K562 (cell line): Measurements from ENCODE around the gene CD151. TPM values are rescaled to one million over a fixed set of nuclear protein-coding genes. Genes with fewer than 3 reads are reported as not detected.
A peak's percentile ranks its signal among the peaks of the same experiment; 100 is the strongest.

Source experiments
- ATAC-seq: fragments of 200-7000 bp; cut with Tn5 transposase; 3 replicates; pipeline ENCODE4 v1.9.1; 2020; ENCODE audit warnings: moderate library complexity
- BruUV-seq: library from RNA; stranded (reverse); fragments of 400-500 nt; replicated peaks from 2 replicates; lab custom pipeline; 2021; lab: Mats Ljungman, UMichigan
- CTCF ChIA-PET: fragments of 300-600 bp; formaldehyde crosslinking; extraction: SDS; loops from one replicate; lab custom pipeline; 2021; ENCODE audit warnings: low intra/inter-chr PET ratio; lab: Yijun Ruan, JAX
- POLR2A ChIA-PET: fragments of 300-600, 350-650 bp; sonication (Branson Sonifier 250); formaldehyde crosslinking; extraction: SDS; loops from one replicate; lab custom pipeline; 2021; ENCODE audit warnings: antibody characterized with exemption, inconsistent platforms; lab: Yijun Ruan, JAX
- DNase-seq, 4 experiments: peaks; one replicate each; pipeline versions ENCODE4 v3.0.0 to v3.0.0-alpha.2; 2011 to 2018; ENCODE audit warnings: low spot score in 3 of 4, mixed read lengths in 3 of 4; ENCODE audit errors: extremely low read depth in 1 of 4
- FAIRE-seq: peaks from 2 replicates; lab custom pipeline; 2011; peaks lifted over from hg19 to GRCh38; lab: Jason Lieb, UNC
- H2AFZ ChIP-seq: 2 replicates; pipeline ENCODE4 v1.6.0; 2011; ENCODE audit warnings: low read depth, low read length, control low read depth, inconsistent platforms
- H3K27ac ChIP-seq: fragments of 200-600 bp; 3 replicates; pipeline ENCODE4 v1.8.0; 2011; ENCODE audit warnings: low read depth, mild to moderate bottlenecking, control low read depth, inconsistent platforms, low read length, moderate library complexity, mixed read lengths; ENCODE audit errors: extremely low read depth
- H3K27me3 ChIP-seq, 2 experiments: fragments of 300-600 bp in 1 of 2; 2 replicates in 1 of 2; 3 replicates in 1 of 2; pipeline versions ENCODE4 v1.6.0 to v1.8.0; 2011; ENCODE audit warnings: inconsistent platforms in 2 of 2, low read length in 2 of 2, mild to moderate bottlenecking in 1 of 2, mixed read lengths in 1 of 2, moderate library complexity in 1 of 2; ENCODE audit not compliant: control insufficient read depth in 2 of 2, insufficient read depth in 2 of 2
- H3K36me3 ChIP-seq: fragments of 300-600 bp; 3 replicates; pipeline ENCODE4 v1.8.0; 2011; ENCODE audit warnings: mild to moderate bottlenecking, low read length, inconsistent platforms; ENCODE audit not compliant: control insufficient read depth, insufficient read depth
- H3K4me1 ChIP-seq, 2 experiments: fragments of 200-600 bp in 1 of 2; replicated peaks in 1 of 2; 2 replicates in 1 of 2; 3 replicates in 1 of 2; pipeline versions ENCODE4 v1.5.1 to v1.8.0; 2011; ENCODE audit warnings: inconsistent platforms in 2 of 2, low read length in 2 of 2, mild to moderate bottlenecking in 1 of 2, mixed read lengths in 1 of 2, moderate library complexity in 1 of 2; ENCODE audit not compliant: control insufficient read depth in 2 of 2, insufficient read depth in 2 of 2
- H3K4me2 ChIP-seq: 2 replicates; pipeline ENCODE4 v1.6.1; 2011; ENCODE audit warnings: low read length, control low read depth, inconsistent platforms, mixed read lengths; ENCODE audit not compliant: insufficient read depth
- H3K4me3 ChIP-seq: fragments of 200-600 bp; sonication (generic), shearing (Covaris generic); 2 replicates; pipeline ENCODE4 v1.5.1; 2016; ENCODE audit warnings: control low read depth, inconsistent platforms
- H3K79me2 ChIP-seq: fragments of 200-600 bp; 3 replicates; pipeline ENCODE4 v1.8.0; 2011; ENCODE audit warnings: low read length, inconsistent platforms; ENCODE audit not compliant: control insufficient read depth, insufficient read depth
- H3K9ac ChIP-seq, 2 experiments: 2 replicates each; pipeline versions ENCODE4 v1.6.0 to v1.6.1; 2011; ENCODE audit warnings: low read depth in 2 of 2, low read length in 2 of 2, control low read depth in 1 of 2, inconsistent platforms in 1 of 2, mild to moderate bottlenecking in 1 of 2, mixed read lengths in 1 of 2; ENCODE audit not compliant: insufficient read depth in 1 of 2
- H3K9me1 ChIP-seq: one replicate; pipeline ENCODE4 v1.6.0; 2011; ENCODE audit warnings: inconsistent platforms, mild to moderate bottlenecking, low read length, moderate library complexity; ENCODE audit not compliant: control insufficient read depth, insufficient read depth
- H3K9me3 ChIP-seq: replicated peaks from 2 replicates; pipeline ENCODE4 v1.5.1; 2011; ENCODE audit warnings: low read depth, low read length, inconsistent platforms; ENCODE audit not compliant: control insufficient read depth, insufficient read depth
- H4K20me1 ChIP-seq: replicated peaks from 2 replicates; pipeline ENCODE4 v1.6.1; 2011; ENCODE audit warnings: low read length, inconsistent platforms, mixed read lengths; ENCODE audit not compliant: control insufficient read depth, insufficient read depth
- ATF7 ChIP-seq: fragments of 450-650 bp; IDR thresholded peaks from 2 replicates; pipeline ENCODE4 v1.7.1; 2014; ENCODE audit warnings: mild to moderate bottlenecking, moderate library complexity
- BRD4 ChIP-seq: fragments of 200-600 bp; sonication (generic); IDR thresholded peaks from 2 replicates; pipeline ENCODE4 v1.6.1; 2017; ENCODE audit warnings: inconsistent platforms
- CBFA2T3 ChIP-seq: fragments of 450-650 bp; IDR thresholded peaks from 2 replicates; pipeline ENCODE4 v1.6.1; 2017
- ELK1 ChIP-seq: sonication (generic); formaldehyde crosslinking; IDR thresholded peaks from 2 replicates; pipeline ENCODE4 v1.8.1; 2022; ENCODE audit warnings: missing genetic modification reagents
- ETV5 ChIP-seq: sonication (generic); formaldehyde crosslinking; IDR thresholded peaks from 2 replicates; pipeline ENCODE4 v1.4.0; 2020; ENCODE audit warnings: low read depth, mild to moderate bottlenecking, missing genetic modification reagents
- ID3 ChIP-seq, 2 experiments: fragments of 250-450 bp in 1 of 2; fragments of 450-650 bp in 1 of 2; sonication (Bioruptor Pico) in 1 of 2; IDR thresholded peaks; 2 replicates each; pipeline versions ENCODE4 v1.6.1 to v1.8.0; 2016 to 2021; ENCODE audit warnings: mild to moderate bottlenecking in 2 of 2, moderate library complexity in 2 of 2, missing compliant biosample characterization in 1 of 2, missing genetic modification characterization in 1 of 2
- ILK ChIP-seq: fragments of 450-650 bp; IDR thresholded peaks from 2 replicates; pipeline ENCODE4 v1.6.1; 2016; ENCODE audit warnings: missing genetic modification characterization, low read depth, mild to moderate bottlenecking, missing compliant biosample characterization, moderate library complexity, borderline replicate concordance
- KDM2B ChIP-seq: fragments of 250-450 bp; sonication (Bioruptor Pico); IDR thresholded peaks from 2 replicates; pipeline ENCODE4 v1.8.0; 2021; ENCODE audit warnings: mild to moderate bottlenecking, moderate library complexity
- PML ChIP-seq: IDR thresholded peaks from 2 replicates; pipeline ENCODE4 v1.6.1; 2012; ENCODE audit warnings: low read length, inconsistent platforms
- POLR2AphosphoS2 ChIP-seq: IDR thresholded peaks from 2 replicates; pipeline ENCODE4 v1.6.1; 2012; ENCODE audit warnings: low read length, improper control_type of control experiment
- RBM14 ChIP-seq: fragments of 200-400 bp; formaldehyde crosslinking; IDR thresholded peaks from 2 replicates; pipeline ENCODE4 v1.6.1; 2018; ENCODE audit warnings: low read depth, mild to moderate bottlenecking, low read length, moderate library complexity, borderline replicate concordance; ENCODE audit not compliant: insufficient read depth
- RHOXF2B ChIP-seq: fragments of 250-450 bp; sonication (Bioruptor Pico); conservative IDR thresholded peaks from 2 replicates; pipeline ENCODE4 v1.5.1; 2021
- STAT5A ChIP-seq: IDR thresholded peaks from 2 replicates; pipeline ENCODE4 v1.6.1; 2012; ENCODE audit warnings: low read length, inconsistent platforms, borderline replicate concordance
- THRAP3 ChIP-seq: fragments of 450-650 bp; IDR thresholded peaks from 2 replicates; pipeline ENCODE4 v1.6.1; 2016; ENCODE audit warnings: mild to moderate bottlenecking, inconsistent platforms, borderline replicate concordance
- U2AF1 ChIP-seq: fragments of 200-400 bp; formaldehyde crosslinking; optimal IDR thresholded peaks from 2 replicates; pipeline ENCODE3; 2017; ENCODE audit warnings: mild to moderate bottlenecking, low read depth, low read length, moderate library complexity
- ZNF140 ChIP-seq: fragments of 250-450 bp; sonication (Bioruptor Pico); IDR thresholded peaks from 2 replicates; pipeline ENCODE4 v1.8.0; 2021; ENCODE audit warnings: moderate library complexity, mild to moderate bottlenecking, inconsistent platforms
- ZNF408 ChIP-seq: fragments of 250-450 bp; sonication (Bioruptor Pico); IDR thresholded peaks from 2 replicates; pipeline ENCODE4 v1.4.0; 2020; ENCODE audit warnings: low read depth, mild to moderate bottlenecking, moderate library complexity
- ZNF449 ChIP-seq: fragments of 250-450 bp; sonication (Bioruptor Pico); IDR thresholded peaks from 2 replicates; pipeline ENCODE4 v1.8.0; 2022; ENCODE audit warnings: moderate library complexity, mild to moderate bottlenecking, inconsistent platforms
- WGBS: fragments of 100-300 bp; shearing (Covaris generic); methylation state at CpG from one replicate; pipeline ENCODE4 v1.1.6; 2016; ENCODE audit warnings: low coverage, mixed read lengths; ENCODE audit not compliant: insufficient coverage; ENCODE audit errors: missing lambda C conversion rate; 5-methylcytosine and 5-hydroxymethylcytosine counted together
- in situ Hi-C: fragments of 300-500 bp; cut with MboI; formaldehyde crosslinking; loops from 4 replicates; pipeline ENCODE4 v1.15.0; 2018; ENCODE audit warnings: inconsistent platforms, mixed read lengths
- intact Hi-C: fragments of 100-400 bp; cut with micrococcal nuclease; formaldehyde crosslinking; loops from 2 replicates; pipeline ENCODE4 v1.14.2; 2022
- polyA plus RNA-seq, 8 experiments: library from polyadenylated mRNA; depleted of rRNA in 4 of 8; stranded (reverse) in 5 of 8; unstranded in 3 of 8; fragments of >200 nt; fragmentation: Nextera tagmentation in 2 of 8; fragmentation: Illumina TruSeq in 1 of 8; extraction: Ambion mirVana in 2 of 8; extraction: Trizol in 1 of 8; gene quantifications; 2 replicates each; pipeline versions ENCODE4 v1.2.1 to v1.2.3, GENCODE V29; 2011 to 2014; ENCODE audit warnings: inconsistent platforms in 1 of 8, missing spikeins in 1 of 8
- total RNA-seq, 7 experiments: library from RNA; depleted of rRNA in 6 of 7; stranded (reverse); fragments of >200 nt in 6 of 7; fragmentation: Illumina TruSeq in 2 of 7; extraction: Trizol in 2 of 7; gene quantifications; 2 replicates each; pipeline versions ENCODE4 v1.2.1 to v1.2.3, GENCODE V29; 2011 to 2021; ENCODE audit warnings: low replicate concordance in 1 of 7

CD151 gene
- total and polyA plus RNA-seq, 9 of the 15 experiments (the other 6 are each of a cell fraction or from before 2014, with no cell fraction given): 2.3 to 187 (median 140) TPM

GRCh38 chr11:865462-866430 is 33.0 kb downstream of the CD151 start:
- Histone ChIP-seq H3K27me3 (no peaks in the 10 kb centered on the region), H3K27ac (no peak overlapping the region), H3K4me2 (no peak overlapping the region), H3K9me3 (no peaks in the 10 kb centered on the region), H3K9ac (peak overlapping the region in 1 of 2 experiments; percentile 45; a peak in 1 of 4 replicates), H3K79me2 (no peaks in the 10 kb centered on the region), H3K4me1 (peaks cover 8 to 96% of the 10 kb centered on the region in 2 experiments), H3K9me1 (peaks cover 5% of the 10 kb centered on the region), H2AFZ (no peak overlapping the region), H3K4me3 (no peak overlapping the region), H3K36me3 (peaks cover 23% of the 10 kb centered on the region; the same call in 1 of the 3 replicates), H4K20me1 (peaks cover 21% of the 10 kb centered on the region)
- intact Hi-C loops (no loop called here), in situ Hi-C loops (no loop called here)
- CTCF ChIA-PET: no interaction called here
- FAIRE-seq (no peak), DNase-seq (no peak), ATAC-seq (no peak)
- POLR2A ChIA-PET: no interaction called here
- WGBS: 79% methylated on average over 28 of the region's 41 CpGs
- no TSS peak for BruUV-seq
- no peak for TF ChIP-seq ZNF408 (CRISPR knock-in tag)
- no peak for TF ChIP-seq KDM2B (CRISPR knock-in tag)
- no peak for TF ChIP-seq STAT5A
- no peak for TF ChIP-seq RHOXF2B (CRISPR knock-in tag)
- no peak for TF ChIP-seq ZNF140
- no peak for TF ChIP-seq ILK (tag)
- no peak for TF ChIP-seq CBFA2T3
- TF ChIP-seq ELK1: no peak
- no peak for TF ChIP-seq ATF7
- no peak for TF ChIP-seq THRAP3
- no peak for TF ChIP-seq ID3 (CRISPR knock-in tag; IDR thresholded peaks at IDR 0.05)
- TF ChIP-seq ID3 (tag; IDR thresholded peaks at IDR 0.05): no peak
- no peak for TF ChIP-seq ZNF449
- peak; percentile 34; the same call in 1 of the 2 replicates for TF ChIP-seq POLR2AphosphoS2
- 0 out of 2 replicates have a peak, but pooled peaks have one; percentile 5 for TF ChIP-seq RBM14
- TF ChIP-seq BRD4: no peak
- no peak for TF ChIP-seq PML
- no peak for TF ChIP-seq ETV5 (CRISPR knock-in tag)
- no peak for TF ChIP-seq U2AF1
